GM23338 (cell line): ENCODE data around the gene ELFN2.

Source experiments
- CREB1 ChIP-seq: fragments of 250-450 bp; sonication (Bioruptor Pico); IDR thresholded peaks from 2 replicates; pipeline ENCODE4 v1.5.0; 2020; ENCODE audit warnings: low read depth, mild to moderate bottlenecking, moderate library complexity
- EZH2 ChIP-seq: fragments of 200-600 bp; sonication (generic); IDR thresholded peaks from one replicate; pipeline ENCODE4 v1.8.0; 2017; ENCODE audit warnings: antibody characterized with exemption, mild to moderate bottlenecking, low read depth; ENCODE audit not compliant: unreplicated experiment
- EZH2phosphoT487 ChIP-seq: fragments of 200-600 bp; sonication (generic); IDR thresholded peaks from one replicate; pipeline ENCODE4 v1.8.1; 2018; ENCODE audit warnings: antibody characterized with exemption; ENCODE audit not compliant: unreplicated experiment
- POLR2AphosphoS5 ChIP-seq: IDR thresholded peaks from 2 replicates; pipeline ENCODE4 v1.6.1; 2016; ENCODE audit warnings: antibody characterized with exemption, low read depth
- ZNF114 ChIP-seq: fragments of 250-450 bp; sonication (Bioruptor Pico); IDR thresholded peaks from 2 replicates; pipeline ENCODE4 v1.5.0; 2020; ENCODE audit warnings: mild to moderate bottlenecking, moderate library complexity
- TF ChIP-seq, protein P1 (sequence below), 2 experiments: fragments of 200-600 bp in 1 of 2; sonication (generic) in 1 of 2; conservative IDR thresholded peaks; 2 replicates each; pipeline versions ENCODE4 v1.5.1 to v1.6.1; 2016 to 2017; ENCODE audit warnings: antibody characterized with exemption in 2 of 2, low read depth in 2 of 2, mild to moderate bottlenecking in 2 of 2, moderate library complexity in 1 of 2
- TF ChIP-seq, protein P2 (sequence below): IDR thresholded peaks from one replicate; pipeline ENCODE4 v1.6.1; 2018; ENCODE audit warnings: antibody characterized with exemption; ENCODE audit not compliant: unreplicated experiment
- TF ChIP-seq, protein P3 (sequence below): fragments of 250-450 bp; sonication (Bioruptor Pico); IDR thresholded peaks from 2 replicates; pipeline ENCODE4 v1.5.0; 2020; ENCODE audit warnings: mild to moderate bottlenecking, moderate library complexity

DNA sequence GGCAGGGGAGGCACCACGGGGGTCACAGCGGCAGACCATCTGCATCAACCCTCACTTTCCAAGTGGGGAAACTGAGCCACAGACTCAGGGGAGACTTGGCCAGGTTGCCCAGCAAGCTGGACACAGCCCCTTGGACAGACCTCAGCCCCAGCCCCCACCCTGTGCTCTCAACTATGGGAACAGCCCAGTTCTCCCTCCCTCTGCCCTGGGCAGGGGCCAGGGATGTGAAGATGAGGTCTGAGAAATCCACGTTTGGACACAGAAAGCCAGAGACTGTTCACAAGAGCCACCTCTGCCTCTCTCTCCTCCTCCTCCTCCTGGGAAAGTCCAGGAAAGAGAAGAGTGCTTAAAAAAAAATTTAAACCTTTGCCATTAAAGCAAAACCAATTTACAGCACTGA is 50.1 kb downstream of the ELFN2 start:
- TF ChIP-seq, protein P1, sequence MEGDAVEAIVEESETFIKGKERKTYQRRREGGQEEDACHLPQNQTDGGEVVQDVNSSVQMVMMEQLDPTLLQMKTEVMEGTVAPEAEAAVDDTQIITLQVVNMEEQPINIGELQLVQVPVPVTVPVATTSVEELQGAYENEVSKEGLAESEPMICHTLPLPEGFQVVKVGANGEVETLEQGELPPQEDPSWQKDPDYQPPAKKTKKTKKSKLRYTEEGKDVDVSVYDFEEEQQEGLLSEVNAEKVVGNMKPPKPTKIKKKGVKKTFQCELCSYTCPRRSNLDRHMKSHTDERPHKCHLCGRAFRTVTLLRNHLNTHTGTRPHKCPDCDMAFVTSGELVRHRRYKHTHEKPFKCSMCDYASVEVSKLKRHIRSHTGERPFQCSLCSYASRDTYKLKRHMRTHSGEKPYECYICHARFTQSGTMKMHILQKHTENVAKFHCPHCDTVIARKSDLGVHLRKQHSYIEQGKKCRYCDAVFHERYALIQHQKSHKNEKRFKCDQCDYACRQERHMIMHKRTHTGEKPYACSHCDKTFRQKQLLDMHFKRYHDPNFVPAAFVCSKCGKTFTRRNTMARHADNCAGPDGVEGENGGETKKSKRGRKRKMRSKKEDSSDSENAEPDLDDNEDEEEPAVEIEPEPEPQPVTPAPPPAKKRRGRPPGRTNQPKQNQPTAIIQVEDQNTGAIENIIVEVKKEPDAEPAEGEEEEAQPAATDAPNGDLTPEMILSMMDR (conservative IDR thresholded peaks at IDR 0.05; ENCODE audit: low read depth in 2 of 2): no peak
- TF ChIP-seq EZH2phosphoT487: no peak
- TF ChIP-seq EZH2: no peak
- TF ChIP-seq, protein P2, sequence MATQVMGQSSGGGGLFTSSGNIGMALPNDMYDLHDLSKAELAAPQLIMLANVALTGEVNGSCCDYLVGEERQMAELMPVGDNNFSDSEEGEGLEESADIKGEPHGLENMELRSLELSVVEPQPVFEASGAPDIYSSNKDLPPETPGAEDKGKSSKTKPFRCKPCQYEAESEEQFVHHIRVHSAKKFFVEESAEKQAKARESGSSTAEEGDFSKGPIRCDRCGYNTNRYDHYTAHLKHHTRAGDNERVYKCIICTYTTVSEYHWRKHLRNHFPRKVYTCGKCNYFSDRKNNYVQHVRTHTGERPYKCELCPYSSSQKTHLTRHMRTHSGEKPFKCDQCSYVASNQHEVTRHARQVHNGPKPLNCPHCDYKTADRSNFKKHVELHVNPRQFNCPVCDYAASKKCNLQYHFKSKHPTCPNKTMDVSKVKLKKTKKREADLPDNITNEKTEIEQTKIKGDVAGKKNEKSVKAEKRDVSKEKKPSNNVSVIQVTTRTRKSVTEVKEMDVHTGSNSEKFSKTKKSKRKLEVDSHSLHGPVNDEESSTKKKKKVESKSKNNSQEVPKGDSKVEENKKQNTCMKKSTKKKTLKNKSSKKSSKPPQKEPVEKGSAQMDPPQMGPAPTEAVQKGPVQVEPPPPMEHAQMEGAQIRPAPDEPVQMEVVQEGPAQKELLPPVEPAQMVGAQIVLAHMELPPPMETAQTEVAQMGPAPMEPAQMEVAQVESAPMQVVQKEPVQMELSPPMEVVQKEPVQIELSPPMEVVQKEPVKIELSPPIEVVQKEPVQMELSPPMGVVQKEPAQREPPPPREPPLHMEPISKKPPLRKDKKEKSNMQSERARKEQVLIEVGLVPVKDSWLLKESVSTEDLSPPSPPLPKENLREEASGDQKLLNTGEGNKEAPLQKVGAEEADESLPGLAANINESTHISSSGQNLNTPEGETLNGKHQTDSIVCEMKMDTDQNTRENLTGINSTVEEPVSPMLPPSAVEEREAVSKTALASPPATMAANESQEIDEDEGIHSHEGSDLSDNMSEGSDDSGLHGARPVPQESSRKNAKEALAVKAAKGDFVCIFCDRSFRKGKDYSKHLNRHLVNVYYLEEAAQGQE: no peak
- TF ChIP-seq, protein P3, sequence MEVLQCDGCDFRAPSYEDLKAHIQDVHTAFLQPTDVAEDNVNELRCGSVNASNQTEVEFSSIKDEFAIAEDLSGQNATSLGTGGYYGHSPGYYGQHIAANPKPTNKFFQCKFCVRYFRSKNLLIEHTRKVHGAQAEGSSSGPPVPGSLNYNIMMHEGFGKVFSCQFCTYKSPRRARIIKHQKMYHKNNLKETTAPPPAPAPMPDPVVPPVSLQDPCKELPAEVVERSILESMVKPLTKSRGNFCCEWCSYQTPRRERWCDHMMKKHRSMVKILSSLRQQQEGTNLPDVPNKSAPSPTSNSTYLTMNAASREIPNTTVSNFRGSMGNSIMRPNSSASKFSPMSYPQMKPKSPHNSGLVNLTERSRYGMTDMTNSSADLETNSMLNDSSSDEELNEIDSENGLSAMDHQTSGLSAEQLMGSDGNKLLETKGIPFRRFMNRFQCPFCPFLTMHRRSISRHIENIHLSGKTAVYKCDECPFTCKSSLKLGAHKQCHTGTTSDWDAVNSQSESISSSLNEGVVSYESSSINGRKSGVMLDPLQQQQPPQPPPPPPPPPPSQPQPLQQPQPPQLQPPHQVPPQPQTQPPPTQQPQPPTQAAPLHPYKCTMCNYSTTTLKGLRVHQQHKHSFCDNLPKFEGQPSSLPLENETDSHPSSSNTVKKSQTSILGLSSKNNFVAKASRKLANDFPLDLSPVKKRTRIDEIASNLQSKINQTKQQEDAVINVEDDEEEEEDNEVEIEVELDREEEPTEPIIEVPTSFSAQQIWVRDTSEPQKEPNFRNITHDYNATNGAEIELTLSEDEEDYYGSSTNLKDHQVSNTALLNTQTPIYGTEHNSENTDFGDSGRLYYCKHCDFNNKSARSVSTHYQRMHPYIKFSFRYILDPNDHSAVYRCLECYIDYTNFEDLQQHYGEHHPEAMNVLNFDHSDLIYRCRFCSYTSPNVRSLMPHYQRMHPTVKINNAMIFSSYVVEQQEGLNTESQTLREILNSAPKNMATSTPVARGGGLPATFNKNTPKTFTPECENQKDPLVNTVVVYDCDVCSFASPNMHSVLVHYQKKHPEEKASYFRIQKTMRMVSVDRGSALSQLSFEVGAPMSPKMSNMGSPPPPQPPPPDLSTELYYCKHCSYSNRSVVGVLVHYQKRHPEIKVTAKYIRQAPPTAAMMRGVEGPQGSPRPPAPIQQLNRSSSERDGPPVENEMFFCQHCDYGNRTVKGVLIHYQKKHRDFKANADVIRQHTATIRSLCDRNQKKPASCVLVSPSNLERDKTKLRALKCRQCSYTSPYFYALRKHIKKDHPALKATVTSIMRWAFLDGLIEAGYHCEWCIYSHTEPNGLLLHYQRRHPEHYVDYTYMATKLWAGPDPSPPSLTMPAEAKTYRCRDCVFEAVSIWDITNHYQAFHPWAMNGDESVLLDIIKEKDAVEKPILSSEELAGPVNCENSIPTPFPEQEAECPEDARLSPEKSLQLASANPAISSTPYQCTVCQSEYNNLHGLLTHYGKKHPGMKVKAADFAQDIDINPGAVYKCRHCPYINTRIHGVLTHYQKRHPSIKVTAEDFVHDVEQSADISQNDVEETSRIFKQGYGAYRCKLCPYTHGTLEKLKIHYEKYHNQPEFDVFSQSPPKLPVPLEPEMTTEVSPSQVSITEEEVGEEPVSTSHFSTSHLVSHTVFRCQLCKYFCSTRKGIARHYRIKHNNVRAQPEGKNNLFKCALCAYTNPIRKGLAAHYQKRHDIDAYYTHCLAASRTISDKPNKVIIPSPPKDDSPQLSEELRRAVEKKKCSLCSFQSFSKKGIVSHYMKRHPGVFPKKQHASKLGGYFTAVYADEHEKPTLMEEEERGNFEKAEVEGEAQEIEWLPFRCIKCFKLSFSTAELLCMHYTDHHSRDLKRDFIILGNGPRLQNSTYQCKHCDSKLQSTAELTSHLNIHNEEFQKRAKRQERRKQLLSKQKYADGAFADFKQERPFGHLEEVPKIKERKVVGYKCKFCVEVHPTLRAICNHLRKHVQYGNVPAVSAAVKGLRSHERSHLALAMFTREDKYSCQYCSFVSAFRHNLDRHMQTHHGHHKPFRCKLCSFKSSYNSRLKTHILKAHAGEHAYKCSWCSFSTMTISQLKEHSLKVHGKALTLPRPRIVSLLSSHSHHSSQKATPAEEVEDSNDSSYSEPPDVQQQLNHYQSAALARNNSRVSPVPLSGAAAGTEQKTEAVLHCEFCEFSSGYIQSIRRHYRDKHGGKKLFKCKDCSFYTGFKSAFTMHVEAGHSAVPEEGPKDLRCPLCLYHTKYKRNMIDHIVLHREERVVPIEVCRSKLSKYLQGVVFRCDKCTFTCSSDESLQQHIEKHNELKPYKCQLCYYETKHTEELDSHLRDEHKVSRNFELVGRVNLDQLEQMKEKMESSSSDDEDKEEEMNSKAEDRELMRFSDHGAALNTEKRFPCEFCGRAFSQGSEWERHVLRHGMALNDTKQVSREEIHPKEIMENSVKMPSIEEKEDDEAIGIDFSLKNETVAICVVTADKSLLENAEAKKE: no peak
- no peak for TF ChIP-seq POLR2AphosphoS5
- TF ChIP-seq CREB1 (CRISPR knock-in tag): no peak
- TF ChIP-seq ZNF114: no peak
